GM21576 (cell line): ENCODE results near the gene ARHGEF5.
"Not testable (repeated sequence)": the region's sequence is repeated elsewhere in the genome, so short reads cannot be mapped to it uniquely, and the experiment has no call there.

Experiments
- ATAC-seq: cut with Tn5 transposase; IDR thresholded peaks from one replicate; pipeline ENCODE4 v1.9.1; 2021; ENCODE audit warnings: mild to moderate bottlenecking, moderate library complexity; ENCODE audit not compliant: unreplicated experiment

ARHGEF5 gene

GRCh38 chr7:144418931-144419330 lies 63.7 kb downstream of the ARHGEF5 start:
- ATAC-seq: not testable (repeated sequence)

GRCh38 chr7:144427539-144427938 lies 72.3 kb downstream of the ARHGEF5 start:
- not testable (repeated sequence) for ATAC-seq

- ATAC-seq: no peak
These were observed 73.2 kb downstream of the ARHGEF5 start for GRCh38 chr7:144428431-144428830.
